HepG2 (cell line): ENCODE results near the gene ABCB6. TPM values are rescaled to one million over a fixed set of nuclear protein-coding genes. Genes with fewer than 3 reads are reported as not detected.
"Not testable (repeated sequence)": the region's sequence is repeated elsewhere in the genome, so short reads cannot be mapped to it uniquely, and the experiment has no call there.

Experiments
- ATAC-seq: fragments of 200-7000 bp; cut with Tn5 transposase; 3 replicates; pipeline ENCODE4 v1.9.1; 2020; ENCODE audit warnings: mild to moderate bottlenecking, moderate library complexity
- BruUV-seq: library from RNA; stranded (reverse); fragments of 400-500 nt; replicated peaks from 2 replicates; lab custom pipeline; 2021; lab: Mats Ljungman, UMichigan
- CTCF ChIA-PET: fragments of 300-600 bp; formaldehyde crosslinking; extraction: SDS; loops from one replicate; lab custom pipeline; 2021; ENCODE audit warnings: low total read pairs, inconsistent platforms, low intra/inter-chr PET ratio; lab: Yijun Ruan, JAX
- POLR2A ChIA-PET: fragments of 350-600 bp; sonication (Branson Sonifier 250); formaldehyde crosslinking; loops from one replicate; lab custom pipeline; 2020; ENCODE audit warnings: antibody characterized with exemption, inconsistent platforms; lab: Yijun Ruan, JAX
- DNase-seq: peaks from one replicate; pipeline ENCODE4 v3.0.0-alpha.2; 2015; ENCODE audit warnings: low spot score
- FAIRE-seq: peaks from 3 replicates; lab custom pipeline; 2011; peaks lifted over from hg19 to GRCh38; lab: Jason Lieb, UNC
- H2AFZ ChIP-seq: one replicate; pipeline ENCODE4 v1.6.1; 2011; ENCODE audit warnings: low read length, inconsistent platforms
- H3K27ac ChIP-seq: fragments of 300-600 bp; 3 replicates; pipeline ENCODE4 v1.8.0; 2011; ENCODE audit warnings: mixed run types, mild to moderate bottlenecking, mixed read lengths, low read length, inconsistent platforms; ENCODE audit not compliant: insufficient read depth; ENCODE audit errors: extremely low read length
- H3K27me3 ChIP-seq, 2 experiments: fragments of 200-600 bp in 1 of 2; 2 replicates in 1 of 2; 3 replicates in 1 of 2; pipeline versions ENCODE4 v1.6.0 to v1.8.0; 2011; ENCODE audit warnings: low read length in 2 of 2, mild to moderate bottlenecking in 2 of 2, moderate library complexity in 2 of 2, inconsistent platforms in 1 of 2; ENCODE audit not compliant: insufficient read depth in 2 of 2, control insufficient read depth in 1 of 2
- H3K36me3 ChIP-seq, 2 experiments: fragments of 200-600 bp in 1 of 2; replicated peaks in 1 of 2; 2 replicates in 1 of 2; 3 replicates in 1 of 2; pipeline versions ENCODE4 v1.5.1 to v1.8.0; 2011; ENCODE audit warnings: low read length in 2 of 2, inconsistent platforms in 1 of 2; ENCODE audit not compliant: insufficient read depth in 2 of 2, control insufficient read depth in 1 of 2
- H3K4me1 ChIP-seq: 2 replicates; pipeline ENCODE4 v1.5.1; 2012; ENCODE audit warnings: low read length, inconsistent platforms; ENCODE audit not compliant: insufficient read depth
- H3K4me2 ChIP-seq: 2 replicates; pipeline ENCODE4 v1.6.0; 2011; ENCODE audit warnings: low read depth, low read length, inconsistent platforms
- H3K4me3 ChIP-seq, 3 experiments: fragments of 200-600 bp in 1 of 3; sonication (generic), shearing (Covaris generic) in 1 of 3; replicated peaks in 1 of 3; 2 replicates each; pipeline ENCODE4 v1.5.1; 2011 to 2016; ENCODE audit warnings: low read length in 3 of 3, inconsistent platforms in 2 of 3, low read depth in 2 of 3, mild to moderate bottlenecking in 2 of 3, control low read depth in 1 of 3, mixed read lengths in 1 of 3; ENCODE audit not compliant: insufficient read depth in 1 of 3
- H3K79me2 ChIP-seq: one replicate; pipeline ENCODE4 v1.6.1; 2011; ENCODE audit warnings: low read length, inconsistent platforms; ENCODE audit not compliant: insufficient read depth
- H3K9ac ChIP-seq: 2 replicates; pipeline ENCODE4 v1.6.0; 2011; ENCODE audit warnings: mild to moderate bottlenecking, low read depth, low read length, inconsistent platforms; ENCODE audit not compliant: insufficient read depth
- H3K9me3 ChIP-seq: 2 replicates; pipeline ENCODE4 v1.5.1; 2012; ENCODE audit warnings: mild to moderate bottlenecking, low read length
- H4K20me1 ChIP-seq: 2 replicates; pipeline ENCODE4 v1.6.0; 2011; ENCODE audit warnings: inconsistent platforms, mild to moderate bottlenecking, low read length, moderate library complexity; ENCODE audit not compliant: insufficient read depth
- GATA4 ChIP-seq: sonication (generic); IDR thresholded peaks from 2 replicates; pipeline ENCODE4 v1.6.1; 2016; ENCODE audit warnings: antibody characterized with exemption, low read depth, borderline replicate concordance
- KLF16 ChIP-seq, 2 experiments: sonication (generic) in 1 of 2; formaldehyde crosslinking in 1 of 2; IDR thresholded peaks; 2 replicates each; pipeline versions ENCODE4 v1.6.1 to v1.8.0; 2016 to 2023; ENCODE audit warnings: missing genetic modification reagents in 2 of 2, missing compliant biosample characterization in 1 of 2
- POLR2AphosphoS2 ChIP-seq: IDR thresholded peaks from 2 replicates; pipeline ENCODE4 v1.6.1; 2011; ENCODE audit warnings: low read depth, low read length, improper control_type of control experiment
- POLR2AphosphoS5 ChIP-seq: IDR thresholded peaks from 2 replicates; pipeline ENCODE4 v1.6.1; 2012; ENCODE audit warnings: low read depth, low read length
- SAP130 ChIP-seq: IDR thresholded peaks from 2 replicates; pipeline ENCODE4 v1.6.1; 2016; ENCODE audit warnings: low read depth
- SOX13 ChIP-seq, 3 experiments: fragments of 450-650 bp in 1 of 3; sonication (generic) in 1 of 3; formaldehyde crosslinking in 1 of 3; IDR thresholded peaks in 2 of 3; conservative IDR thresholded peaks in 1 of 3; 2 replicates each; pipeline versions ENCODE4 v1.5.0 to v1.6.1; 2016 to 2020; ENCODE audit warnings: antibody characterized with exemption in 1 of 3, mild to moderate bottlenecking in 1 of 3, missing compliant biosample characterization in 1 of 3, missing genetic modification reagents in 1 of 3, moderate library complexity in 1 of 3
- SP4 ChIP-seq: sonication (generic); formaldehyde crosslinking; IDR thresholded peaks from 2 replicates; pipeline ENCODE4 v1.8.1; 2023; ENCODE audit warnings: mild to moderate bottlenecking, missing genetic modification reagents
- ZNF430 ChIP-seq: sonication (generic); formaldehyde crosslinking; IDR thresholded peaks from 2 replicates; pipeline ENCODE4 v1.9.0; 2021; ENCODE audit warnings: mild to moderate bottlenecking, missing genetic modification reagents
- ZNF572 ChIP-seq: sonication (generic); formaldehyde crosslinking; IDR thresholded peaks from 2 replicates; pipeline ENCODE4 v1.5.1; 2020; ENCODE audit warnings: mild to moderate bottlenecking, missing genetic modification reagents
- WGBS: methylation state at CpG from one replicate; pipeline ENCODE4 v1.1.6; 2017; ENCODE audit warnings: low lambda C conversion rate; 5-methylcytosine and 5-hydroxymethylcytosine counted together
- in situ Hi-C: cut with HindIII; loops from 2 replicates; pipeline ENCODE4 v1.10.0; 2017; ENCODE audit warnings: low pct_unique_long_range_greater_than_20kb; ENCODE audit not compliant: extremely low pct_ligation_motif_present
- intact Hi-C: fragments of 100-400 bp; cut with micrococcal nuclease; formaldehyde crosslinking; loops from one replicate; pipeline ENCODE4 v1.10.0; 2022; ENCODE audit not compliant: unreplicated experiment
- polyA plus RNA-seq, 8 experiments: library from polyadenylated mRNA; depleted of rRNA in 3 of 8; stranded (reverse) in 7 of 8; unstranded in 1 of 8; fragments of >200 nt; fragmentation: Illumina TruSeq in 4 of 8; extraction: Trizol in 4 of 8; gene quantifications; 2 replicates each; pipeline versions ENCODE4 v1.2.1 to v1.2.3, GENCODE V29; 2011 to 2016; ENCODE audit warnings: low read depth in 4 of 8, missing spikeins in 1 of 8, mixed read lengths in 1 of 8; ENCODE audit not compliant: insufficient read depth in 1 of 8
- total RNA-seq, 5 experiments: library from RNA; depleted of rRNA; stranded (reverse); fragments of >200 nt; fragmentation: Illumina TruSeq; extraction: Trizol; gene quantifications; 2 replicates each; pipeline ENCODE4 v1.2.3, GENCODE V29; 2016; ENCODE audit warnings: low read depth in 1 of 5
- TF ChIP-seq, protein P1 (sequence below): sonication (generic); formaldehyde crosslinking; IDR thresholded peaks from 2 replicates; pipeline ENCODE4 v1.8.1; 2023; ENCODE audit warnings: mild to moderate bottlenecking, inconsistent platforms, moderate library complexity, missing genetic modification reagents, borderline replicate concordance
- TF ChIP-seq, protein P2 (sequence below): IDR thresholded peaks from 2 replicates; pipeline ENCODE4 v1.6.1; 2016; ENCODE audit warnings: low read depth
- TF ChIP-seq, protein P3 (sequence below): sonication (generic); formaldehyde crosslinking; conservative IDR thresholded peaks from 2 replicates; pipeline ENCODE4 v1.4.0; 2020; ENCODE audit warnings: mild to moderate bottlenecking, missing genetic modification reagents, moderate library complexity
- TF ChIP-seq, protein P4 (sequence below): IDR thresholded peaks from 2 replicates; pipeline ENCODE4 v1.6.1; 2016; ENCODE audit warnings: mild to moderate bottlenecking

Gene ABCB6
- total and polyA plus RNA-seq, 2 of the 13 experiments (the other 11 are each of a cell fraction or from before 2014, with no cell fraction given): 91.1 to 137 TPM

DNA sequence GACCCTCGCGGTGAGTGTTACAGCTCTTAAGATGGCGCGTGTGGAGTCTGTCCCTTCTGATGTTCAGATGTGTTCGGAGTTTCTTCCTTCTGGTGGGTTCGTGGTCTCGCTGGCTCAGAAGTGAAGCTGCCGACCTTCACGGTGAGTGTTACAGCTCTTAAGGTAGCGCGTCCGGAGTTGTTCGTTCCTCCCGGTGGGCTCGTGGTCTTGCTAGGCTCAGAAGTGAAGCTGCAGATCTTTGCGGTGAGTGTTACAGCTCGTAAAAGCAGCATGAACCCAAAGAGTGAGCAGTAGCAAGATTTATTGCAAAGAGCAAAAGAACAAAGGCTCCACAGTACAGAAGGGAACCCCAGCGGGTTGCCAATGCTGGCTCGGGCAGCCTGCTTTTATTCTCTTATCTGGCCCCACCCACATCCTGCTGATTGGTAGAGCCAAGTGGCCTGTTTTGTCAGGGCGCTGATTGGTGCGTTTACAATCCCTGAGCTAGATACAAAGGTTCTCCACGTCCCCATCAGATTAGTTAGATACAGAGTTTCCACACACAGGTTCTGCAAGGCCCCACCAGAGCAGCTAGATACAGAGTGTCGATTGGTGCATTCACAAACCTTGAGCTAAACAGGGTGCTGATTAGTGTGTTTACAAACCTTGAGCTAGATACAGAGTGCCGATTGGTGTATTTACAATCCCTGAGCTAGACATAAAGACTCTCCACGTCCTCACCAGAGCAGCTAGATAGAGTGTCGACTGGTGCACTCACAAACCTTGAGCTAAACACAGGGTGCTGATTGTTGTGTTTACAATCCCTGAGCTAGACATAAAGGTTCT lies 18.0 kb downstream of the ABCB6 start:
- H3K79me2 ChIP-seq; intact Hi-C loops; H4K20me1 ChIP-seq; CTCF ChIA-PET; H3K9me3 ChIP-seq; H3K36me3 ChIP-seq; H3K4me3 ChIP-seq; in situ Hi-C loops; H2AFZ ChIP-seq; H3K27me3 ChIP-seq; ATAC-seq; H3K9ac ChIP-seq; FAIRE-seq; TF ChIP-seq SOX13 (IDR thresholded peaks at IDR 0.05): not testable (repeated sequence)
- H3K4me1 ChIP-seq: peaks cover 36% of the 10 kb centered on the region
- peak overlapping the region; percentile 22; the same call in 1 of the 2 replicates for H3K4me2 ChIP-seq
- TSS peak; percentile 82 for BruUV-seq
- POLR2A ChIA-PET: interaction anchor here (0.8 to 10.9 kb wide), 13 partner anchors 7 to 199 kb away, joined by 3 to 102 read pairs (median 9); partner anchors contain the start of genes ABCB6, CNPPD1, DNAJB2 and GLB1L
- H3K27ac ChIP-seq: peak overlapping the region; percentile 63
- peak; percentile 42 for DNase-seq
- 78% methylated on average over 23 of the region's 26 CpGs for WGBS
- TF ChIP-seq POLR2AphosphoS5 (peak; percentile 92), SOX13 (CRISPR knock-in tag; conservative IDR thresholded peaks at IDR 0.05 in 1 of 2, IDR thresholded peaks at IDR 0.05 in 1 of 2) (peak in 1 of 2 experiments; percentile 45; a peak in 1 of 4 replicates), ZNF430 (CRISPR knock-in tag) (0 out of 2 replicates have a peak, but pooled peaks have one; percentile 32), KLF16 (CRISPR knock-in tag; IDR thresholded peaks at IDR 0.05) (0 out of 4 replicates have a peak, but pooled peaks of 1 of the 2 experiments have one; percentile 41), GATA4 (peak; percentile 75; the same call in 1 of the 2 replicates), ZNF572 (CRISPR knock-in tag) (0 out of 2 replicates have a peak, but pooled peaks have one; percentile 24), POLR2AphosphoS2 (peak; percentile 72), SP4 (CRISPR knock-in tag) (peak; percentile 56; the same call in 1 of the 2 replicates), SAP130 (peak; percentile 28; the same call in 1 of the 2 replicates)
- TF ChIP-seq, protein P1, sequence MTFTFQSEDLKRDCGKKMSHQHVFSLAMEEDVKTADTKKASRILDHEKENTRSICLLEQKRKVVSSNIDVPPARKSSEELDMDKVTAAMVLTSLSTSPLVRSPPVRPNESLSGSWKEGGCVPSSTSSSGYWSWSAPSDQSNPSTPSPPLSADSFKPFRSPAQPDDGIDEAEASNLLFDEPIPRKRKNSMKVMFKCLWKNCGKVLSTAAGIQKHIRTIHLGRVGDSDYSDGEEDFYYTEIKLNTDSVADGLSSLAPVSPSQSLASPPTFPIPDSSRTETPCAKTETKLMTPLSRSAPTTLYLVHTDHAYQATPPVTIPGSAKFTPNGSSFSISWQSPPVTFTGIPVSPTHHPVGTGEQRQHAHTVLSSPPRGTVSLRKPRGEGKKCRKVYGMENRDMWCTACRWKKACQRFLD: 0 out of 2 replicates have a peak, but pooled peaks have one; percentile 31
- TF ChIP-seq, protein P2, sequence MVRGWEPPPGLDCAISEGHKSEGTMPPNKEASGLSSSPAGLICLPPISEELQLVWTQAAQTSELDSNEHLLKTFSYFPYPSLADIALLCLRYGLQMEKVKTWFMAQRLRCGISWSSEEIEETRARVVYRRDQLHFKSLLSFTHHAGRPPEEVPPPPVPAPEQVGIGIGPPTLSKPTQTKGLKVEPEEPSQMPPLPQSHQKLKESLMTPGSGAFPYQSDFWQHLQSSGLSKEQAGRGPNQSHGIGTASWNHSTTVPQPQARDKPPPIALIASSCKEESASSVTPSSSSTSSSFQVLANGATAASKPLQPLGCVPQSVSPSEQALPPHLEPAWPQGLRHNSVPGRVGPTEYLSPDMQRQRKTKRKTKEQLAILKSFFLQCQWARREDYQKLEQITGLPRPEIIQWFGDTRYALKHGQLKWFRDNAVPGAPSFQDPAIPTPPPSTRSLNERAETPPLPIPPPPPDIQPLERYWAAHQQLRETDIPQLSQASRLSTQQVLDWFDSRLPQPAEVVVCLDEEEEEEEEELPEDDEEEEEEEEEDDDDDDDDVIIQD (CRISPR knock-in tag): peak; percentile 77; the same call in 1 of the 2 replicates
- TF ChIP-seq, protein P3, sequence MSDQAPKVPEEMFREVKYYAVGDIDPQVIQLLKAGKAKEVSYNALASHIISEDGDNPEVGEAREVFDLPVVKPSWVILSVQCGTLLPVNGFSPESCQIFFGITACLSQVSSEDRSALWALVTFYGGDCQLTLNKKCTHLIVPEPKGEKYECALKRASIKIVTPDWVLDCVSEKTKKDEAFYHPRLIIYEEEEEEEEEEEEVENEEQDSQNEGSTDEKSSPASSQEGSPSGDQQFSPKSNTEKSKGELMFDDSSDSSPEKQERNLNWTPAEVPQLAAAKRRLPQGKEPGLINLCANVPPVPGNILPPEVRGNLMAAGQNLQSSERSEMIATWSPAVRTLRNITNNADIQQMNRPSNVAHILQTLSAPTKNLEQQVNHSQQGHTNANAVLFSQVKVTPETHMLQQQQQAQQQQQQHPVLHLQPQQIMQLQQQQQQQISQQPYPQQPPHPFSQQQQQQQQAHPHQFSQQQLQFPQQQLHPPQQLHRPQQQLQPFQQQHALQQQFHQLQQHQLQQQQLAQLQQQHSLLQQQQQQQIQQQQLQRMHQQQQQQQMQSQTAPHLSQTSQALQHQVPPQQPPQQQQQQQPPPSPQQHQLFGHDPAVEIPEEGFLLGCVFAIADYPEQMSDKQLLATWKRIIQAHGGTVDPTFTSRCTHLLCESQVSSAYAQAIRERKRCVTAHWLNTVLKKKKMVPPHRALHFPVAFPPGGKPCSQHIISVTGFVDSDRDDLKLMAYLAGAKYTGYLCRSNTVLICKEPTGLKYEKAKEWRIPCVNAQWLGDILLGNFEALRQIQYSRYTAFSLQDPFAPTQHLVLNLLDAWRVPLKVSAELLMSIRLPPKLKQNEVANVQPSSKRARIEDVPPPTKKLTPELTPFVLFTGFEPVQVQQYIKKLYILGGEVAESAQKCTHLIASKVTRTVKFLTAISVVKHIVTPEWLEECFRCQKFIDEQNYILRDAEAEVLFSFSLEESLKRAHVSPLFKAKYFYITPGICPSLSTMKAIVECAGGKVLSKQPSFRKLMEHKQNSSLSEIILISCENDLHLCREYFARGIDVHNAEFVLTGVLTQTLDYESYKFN (CRISPR knock-in tag): peak; percentile 26; the same call in 1 of the 2 replicates
- TF ChIP-seq, protein P4, sequence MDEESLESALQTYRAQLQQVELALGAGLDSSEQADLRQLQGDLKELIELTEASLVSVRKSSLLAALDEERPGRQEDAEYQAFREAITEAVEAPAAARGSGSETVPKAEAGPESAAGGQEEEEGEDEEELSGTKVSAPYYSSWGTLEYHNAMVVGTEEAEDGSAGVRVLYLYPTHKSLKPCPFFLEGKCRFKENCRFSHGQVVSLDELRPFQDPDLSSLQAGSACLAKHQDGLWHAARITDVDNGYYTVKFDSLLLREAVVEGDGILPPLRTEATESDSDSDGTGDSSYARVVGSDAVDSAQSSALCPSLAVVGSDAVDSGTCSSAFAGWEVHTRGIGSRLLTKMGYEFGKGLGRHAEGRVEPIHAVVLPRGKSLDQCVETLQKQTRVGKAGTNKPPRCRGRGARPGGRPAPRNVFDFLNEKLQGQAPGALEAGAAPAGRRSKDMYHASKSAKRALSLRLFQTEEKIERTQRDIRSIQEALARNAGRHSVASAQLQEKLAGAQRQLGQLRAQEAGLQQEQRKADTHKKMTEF (CRISPR knock-in tag): peak; percentile 43; the same call in 1 of the 2 replicates
